Calu3 (cell line): Measurements from ENCODE around the gene MAD1L1. TPM values are rescaled to one million over a fixed set of nuclear protein-coding genes. Genes with fewer than 3 reads are reported as not detected.

ENCODE experiments used
- BruUV-seq: library from RNA; stranded (reverse); fragments of 400-500 nt; replicated peaks from 2 replicates; lab custom pipeline; 2021; lab: Mats Ljungman, UMichigan
- CTCF ChIA-PET: fragments of 300-600 bp; sonication (Branson Sonifier 250); formaldehyde crosslinking; loops from one replicate; lab custom pipeline; 2022; ENCODE audit warnings: antibody characterized with exemption; lab: Charles Lee
- DNase-seq: peaks from one replicate; pipeline ENCODE4 v3.0.0; 2022
- H3K27ac Mint-ChIP-seq: one replicate; pipeline ENCODE4 v1.8.0; 2022; ENCODE audit warnings: mixed read lengths; ENCODE audit not compliant: unreplicated experiment
- H3K27me3 Mint-ChIP-seq: one replicate; pipeline ENCODE4 v1.8.0; 2022; ENCODE audit warnings: mixed read lengths; ENCODE audit not compliant: unreplicated experiment
- H3K36me3 Mint-ChIP-seq: one replicate; pipeline ENCODE4 v1.8.0; 2022; ENCODE audit warnings: mild to moderate bottlenecking, moderate library complexity, mixed read lengths; ENCODE audit not compliant: insufficient read depth, unreplicated experiment
- H3K4me1 Mint-ChIP-seq: one replicate; pipeline ENCODE4 v1.8.0; 2022; ENCODE audit warnings: mild to moderate bottlenecking, low read depth, mixed read lengths; ENCODE audit not compliant: unreplicated experiment
- H3K4me3 Mint-ChIP-seq: one replicate; pipeline ENCODE4 v1.8.0; 2022; ENCODE audit warnings: mild to moderate bottlenecking, low read depth, moderate library complexity, mixed read lengths; ENCODE audit not compliant: unreplicated experiment
- H3K9me3 Mint-ChIP-seq: one replicate; pipeline ENCODE4 v1.8.0; 2022; ENCODE audit warnings: low read depth, mixed read lengths; ENCODE audit not compliant: unreplicated experiment
- intact Hi-C: fragments of 100-400 bp; cut with micrococcal nuclease; formaldehyde crosslinking; loops from one replicate; pipeline ENCODE4 v1.10.0; 2022; ENCODE audit not compliant: unreplicated experiment
- total RNA-seq: library from RNA; stranded (reverse); gene quantifications from 2 replicates; pipeline ENCODE4 v1.2.3, GENCODE V29; 2022
- TF ChIP-seq, protein P1 (sequence below): fragments of 200-600 bp; IDR thresholded peaks from one replicate; pipeline ENCODE4 v1.8.0; 2022; ENCODE audit warnings: antibody characterized with exemption; ENCODE audit not compliant: unreplicated experiment

MAD1L1 gene
- total RNA-seq, 1 experiment from 2014 or later, result 86.0 TPM

DNA sequence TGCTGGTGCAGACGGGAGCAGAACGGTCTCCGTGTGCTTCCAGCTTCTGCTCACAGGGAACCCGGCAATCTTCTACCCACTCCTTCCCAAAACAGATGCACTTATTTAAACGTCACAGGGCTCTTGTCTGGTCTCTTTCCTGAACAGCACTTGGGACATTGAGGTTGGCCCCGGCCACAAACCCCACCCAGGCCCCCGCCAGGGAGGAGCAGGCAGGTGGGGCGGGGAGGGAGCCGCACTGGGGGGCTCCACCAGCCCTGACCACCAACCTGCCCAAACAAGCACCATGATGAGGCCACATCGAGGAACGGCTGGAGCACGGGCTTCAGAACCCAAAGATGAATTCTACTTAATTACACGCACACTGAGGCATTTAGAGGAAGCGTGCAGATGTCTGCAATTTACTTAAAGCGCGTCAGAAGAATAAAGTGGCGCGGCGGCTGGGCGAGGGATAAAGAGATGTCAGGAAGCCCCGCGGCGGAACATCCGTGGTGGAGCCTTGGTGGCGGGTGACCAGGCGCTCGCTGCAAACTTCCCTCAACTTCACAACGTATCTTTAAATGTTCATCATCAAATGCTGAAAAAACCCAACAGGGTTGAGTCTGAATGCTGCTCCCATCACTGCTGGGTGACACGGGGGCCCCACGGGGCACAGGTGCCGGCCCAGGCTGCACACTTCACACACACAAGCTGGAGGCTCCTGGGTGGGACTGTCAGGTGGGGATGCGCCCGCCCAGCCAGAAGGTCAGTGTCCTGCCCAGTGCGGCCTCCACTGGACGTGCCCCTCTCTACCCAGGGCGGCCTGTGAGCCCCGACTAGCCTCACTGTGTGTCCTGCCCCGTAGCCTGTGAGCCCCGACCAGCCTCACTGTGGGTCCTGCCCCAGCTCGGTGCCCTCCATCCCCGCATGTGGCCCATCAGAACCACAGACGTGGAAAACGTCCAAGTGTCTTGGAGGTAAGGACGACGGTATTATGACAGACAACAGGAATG is 279.2 kb downstream of the MAD1L1 start:
- Mint-ChIP-seq H3K4me3 (no peak overlapping the region), H3K9me3 (peaks cover 2% of the 10 kb centered on the region), H3K27ac (no peak overlapping the region), H3K4me1 (no peaks in the 10 kb centered on the region), H3K27me3 (no peaks in the 10 kb centered on the region), H3K36me3 (no peaks in the 10 kb centered on the region)
- CTCF ChIA-PET, result no interaction called here
- intact Hi-C loops, result no loop called here
- no peak for DNase-seq
- TF ChIP-seq, protein P1, sequence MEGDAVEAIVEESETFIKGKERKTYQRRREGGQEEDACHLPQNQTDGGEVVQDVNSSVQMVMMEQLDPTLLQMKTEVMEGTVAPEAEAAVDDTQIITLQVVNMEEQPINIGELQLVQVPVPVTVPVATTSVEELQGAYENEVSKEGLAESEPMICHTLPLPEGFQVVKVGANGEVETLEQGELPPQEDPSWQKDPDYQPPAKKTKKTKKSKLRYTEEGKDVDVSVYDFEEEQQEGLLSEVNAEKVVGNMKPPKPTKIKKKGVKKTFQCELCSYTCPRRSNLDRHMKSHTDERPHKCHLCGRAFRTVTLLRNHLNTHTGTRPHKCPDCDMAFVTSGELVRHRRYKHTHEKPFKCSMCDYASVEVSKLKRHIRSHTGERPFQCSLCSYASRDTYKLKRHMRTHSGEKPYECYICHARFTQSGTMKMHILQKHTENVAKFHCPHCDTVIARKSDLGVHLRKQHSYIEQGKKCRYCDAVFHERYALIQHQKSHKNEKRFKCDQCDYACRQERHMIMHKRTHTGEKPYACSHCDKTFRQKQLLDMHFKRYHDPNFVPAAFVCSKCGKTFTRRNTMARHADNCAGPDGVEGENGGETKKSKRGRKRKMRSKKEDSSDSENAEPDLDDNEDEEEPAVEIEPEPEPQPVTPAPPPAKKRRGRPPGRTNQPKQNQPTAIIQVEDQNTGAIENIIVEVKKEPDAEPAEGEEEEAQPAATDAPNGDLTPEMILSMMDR, result no peak
- BruUV-seq, result no TSS peak

DNA sequence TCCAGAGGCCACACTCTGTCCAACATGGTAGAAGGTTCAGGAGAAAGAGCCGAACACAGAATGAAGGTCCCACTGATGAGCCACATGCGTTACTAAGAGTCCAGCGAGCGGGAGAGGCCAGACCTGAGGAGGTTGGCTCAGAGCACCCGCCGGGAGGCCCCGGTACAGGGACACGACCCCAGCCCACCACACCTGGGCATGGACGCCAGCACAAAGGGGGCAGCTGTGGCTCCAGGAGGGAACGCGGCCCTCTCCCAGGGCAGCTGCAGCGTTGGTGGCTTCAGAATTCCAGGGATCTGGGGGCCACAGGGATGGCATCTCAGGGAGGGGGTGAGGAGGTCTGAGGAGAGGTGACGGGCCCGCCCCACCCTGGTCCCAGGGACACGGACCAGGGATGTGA is 280.0 kb downstream of the MAD1L1 start:
- BruUV-seq, result no TSS peak
- Mint-ChIP-seq H3K4me3 (no peak overlapping the region), H3K36me3 (no peaks in the 10 kb centered on the region)

DNA sequence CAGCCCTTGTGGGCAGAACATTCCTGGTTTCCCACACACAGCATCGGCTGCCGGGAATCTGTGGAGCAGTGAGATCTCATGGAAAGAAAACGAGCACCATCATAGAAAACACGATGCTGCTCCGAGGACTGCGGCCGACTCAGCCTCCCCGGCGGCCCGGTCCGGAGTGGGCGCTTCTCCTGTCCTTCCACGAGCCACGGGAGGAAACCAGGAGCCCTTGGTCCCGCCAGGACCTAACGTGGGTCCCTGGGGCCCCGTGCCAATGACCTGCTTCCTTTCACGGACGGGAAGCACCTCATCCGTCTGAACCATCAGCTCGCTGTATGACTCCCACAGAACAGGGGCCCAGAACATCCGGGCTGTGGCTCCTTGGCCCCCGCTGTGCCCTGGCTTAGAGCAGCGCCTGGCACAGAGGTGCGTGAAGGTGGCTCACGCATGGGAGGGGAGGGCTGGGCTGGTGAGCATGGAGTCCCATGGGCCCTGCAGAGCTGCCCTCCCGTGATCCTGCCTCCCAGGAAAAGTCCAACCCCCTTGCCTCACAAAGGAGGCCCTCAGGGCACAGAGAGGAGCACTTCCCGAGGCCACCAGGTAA is 280.5 kb downstream of the MAD1L1 start:
- Mint-ChIP-seq H3K27me3 (no peaks in the 10 kb centered on the region), H3K27ac (no peak overlapping the region), H3K36me3 (no peaks in the 10 kb centered on the region), H3K4me3 (no peak overlapping the region), H3K9me3 (no peaks in the 10 kb centered on the region), H3K4me1 (no peaks in the 10 kb centered on the region)
- TF ChIP-seq, protein P1, result no peak
- no TSS peak for BruUV-seq
- intact Hi-C loops, result no loop called here
- CTCF ChIA-PET, result interaction anchor here (0.5 to 0.6 kb wide), 2 partner anchors 82 to 620 kb away, joined by 3 to 4 read pairs; no protein-coding TSS in a partner anchor
- DNase-seq, result no peak

More for the DNA sequence above, 280.0 kb downstream of the MAD1L1 start:
- H3K4me1 Mint-ChIP-seq, result no peaks in the 10 kb centered on the region
- TF ChIP-seq, protein P1, result no peak
- CTCF ChIA-PET, result no interaction called here
- intact Hi-C loops, result no loop called here
- H3K9me3 Mint-ChIP-seq, result no peaks in the 10 kb centered on the region
- no peak for DNase-seq
- no peaks in the 10 kb centered on the region for H3K27me3 Mint-ChIP-seq
- H3K27ac Mint-ChIP-seq, result no peak overlapping the region

DNA sequence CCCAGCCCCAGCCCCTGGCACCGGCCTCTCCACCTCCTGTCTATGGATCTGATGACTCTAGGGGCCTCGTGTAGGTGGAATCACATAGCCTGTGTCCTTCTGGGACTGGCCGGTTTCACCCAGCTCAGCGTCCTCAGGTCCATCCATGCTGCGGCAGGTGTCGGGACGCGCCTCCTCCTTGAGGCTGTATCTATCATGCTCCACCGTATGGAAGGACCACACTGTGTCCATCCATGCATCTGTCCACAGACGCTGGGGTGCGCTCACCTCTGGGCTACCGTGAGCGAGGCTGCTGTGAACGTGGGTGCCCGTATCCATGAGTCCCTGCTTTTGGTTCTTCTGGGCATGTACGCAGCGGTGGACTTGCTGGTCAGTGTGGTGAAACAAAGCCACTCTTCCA is 281.1 kb downstream of the MAD1L1 start:
- CTCF ChIA-PET, result interaction anchor here (0.5 to 0.6 kb wide), 2 partner anchors 82 to 619 kb away, joined by 3 to 4 read pairs; no protein-coding TSS in a partner anchor
- DNase-seq, result no peak
- Mint-ChIP-seq H3K4me3 (no peak overlapping the region), H3K27me3 (no peaks in the 10 kb centered on the region), H3K36me3 (no peaks in the 10 kb centered on the region), H3K9me3 (no peaks in the 10 kb centered on the region), H3K4me1 (no peaks in the 10 kb centered on the region), H3K27ac (no peak overlapping the region)
- TF ChIP-seq, protein P1, result no peak
- intact Hi-C loops, result no loop called here
- no TSS peak for BruUV-seq
